Peyer's patch (tissue), 4 donors: ENCODE measurements around the gene PARG. TPM values are rescaled to one million over a fixed set of nuclear protein-coding genes. Genes with fewer than 3 reads are reported as not detected.

Source experiments
- DNase-seq, 3 donors: peaks; one replicate each; pipeline ENCODE4 v3.0.0-alpha.2; 2017 to 2019
- H3K27ac ChIP-seq, 4 donors: fragments of 200-600 bp; sonication (generic); one replicate each; pipeline ENCODE4 v1.5.1; 2016 to 2019
- H3K27me3 ChIP-seq, 2 donors: fragments of 200-600 bp; sonication (generic); one replicate each; pipeline ENCODE4 v1.5.1; 2019
- H3K36me3 ChIP-seq, 3 donors: fragments of 200-600 bp; sonication (generic); one replicate each; pipeline ENCODE4 v1.5.1; 2016 to 2019
- H3K4me1 ChIP-seq, 4 donors: fragments of 200-600 bp; sonication (generic); one replicate each; pipeline ENCODE4 v1.5.1; 2016 to 2019
- H3K4me3 ChIP-seq, 4 donors: fragments of 200-600 bp; sonication (generic); 1 replicate in 3 of 4; 2 replicates in 1 of 4; pipeline ENCODE4 v1.5.1; 2016 to 2019; ENCODE audit warnings: mild to moderate bottlenecking in 1 of 4
- H3K9me3 ChIP-seq, 4 donors: fragments of 200-600 bp; sonication (generic); one replicate each; pipeline ENCODE4 v1.5.1; 2016 to 2019; ENCODE audit warnings: mild to moderate bottlenecking in 1 of 4
- POLR2A ChIP-seq, 2 donors: fragments of 450-650 bp; IDR thresholded peaks; one replicate each; pipeline ENCODE4 v1.5.1; 2017; ENCODE audit warnings: antibody characterized with exemption in 2 of 2, mild to moderate bottlenecking in 2 of 2, moderate library complexity in 2 of 2
- small RNA-seq, 2 donors: library from RNA; depleted of rRNA; stranded (forward); fragments of <200 nt; gene quantifications; one replicate each; pipeline ENCODE3, GENCODE V24; 2016
- total RNA-seq, 4 donors: library from RNA; depleted of rRNA; stranded (reverse); fragments of >200 nt; gene quantifications; one replicate each; pipeline ENCODE4 v1.1.0, GENCODE V29; 2016
- TF ChIP-seq, protein P1 (sequence below), 6 experiments: fragments of 450-650 bp in 4 of 6; fragments of 200-600 bp in 2 of 6; sonication (generic) in 1 of 6; IDR thresholded peaks; one replicate each; pipeline ENCODE4 v1.5.1; 2017 to 2019; ENCODE audit warnings: antibody characterized with exemption in 6 of 6, mild to moderate bottlenecking in 3 of 6, moderate library complexity in 1 of 6

Gene PARG
- total RNA-seq, 4 donors from 2014 or later, result 21.0 to 77.6 (median 41.8) TPM

- Histone ChIP-seq H3K4me1 (no peaks in the 10 kb centered on the region), H3K27me3 (peaks cover 0 to 6% of the 10 kb centered on the region in 2 donors), H3K36me3 (no peaks in the 10 kb centered on the region)
These were observed 173.1 kb downstream of the PARG start for GRCh38 chr10:49768731-49769130.

GRCh38 chr10:49768329-49768728 lies 173.5 kb downstream of the PARG start:
- TF ChIP-seq, protein P1, sequence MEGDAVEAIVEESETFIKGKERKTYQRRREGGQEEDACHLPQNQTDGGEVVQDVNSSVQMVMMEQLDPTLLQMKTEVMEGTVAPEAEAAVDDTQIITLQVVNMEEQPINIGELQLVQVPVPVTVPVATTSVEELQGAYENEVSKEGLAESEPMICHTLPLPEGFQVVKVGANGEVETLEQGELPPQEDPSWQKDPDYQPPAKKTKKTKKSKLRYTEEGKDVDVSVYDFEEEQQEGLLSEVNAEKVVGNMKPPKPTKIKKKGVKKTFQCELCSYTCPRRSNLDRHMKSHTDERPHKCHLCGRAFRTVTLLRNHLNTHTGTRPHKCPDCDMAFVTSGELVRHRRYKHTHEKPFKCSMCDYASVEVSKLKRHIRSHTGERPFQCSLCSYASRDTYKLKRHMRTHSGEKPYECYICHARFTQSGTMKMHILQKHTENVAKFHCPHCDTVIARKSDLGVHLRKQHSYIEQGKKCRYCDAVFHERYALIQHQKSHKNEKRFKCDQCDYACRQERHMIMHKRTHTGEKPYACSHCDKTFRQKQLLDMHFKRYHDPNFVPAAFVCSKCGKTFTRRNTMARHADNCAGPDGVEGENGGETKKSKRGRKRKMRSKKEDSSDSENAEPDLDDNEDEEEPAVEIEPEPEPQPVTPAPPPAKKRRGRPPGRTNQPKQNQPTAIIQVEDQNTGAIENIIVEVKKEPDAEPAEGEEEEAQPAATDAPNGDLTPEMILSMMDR (IDR thresholded peaks at IDR 0.05), result no peak
- TF ChIP-seq POLR2A (IDR thresholded peaks at IDR 0.05), result no peak
- Histone ChIP-seq H3K27ac (no peak overlapping the region), H3K36me3 (no peaks in the 10 kb centered on the region), H3K27me3 (peaks cover 0 to 6% of the 10 kb centered on the region in 2 donors), H3K9me3 (peaks cover 0 to 3% (median 0%) of the 10 kb centered on the region in 4 donors), H3K4me3 (no peak overlapping the region), H3K4me1 (no peaks in the 10 kb centered on the region)
- no peak for DNase-seq

More at GRCh38 chr10:49768731-49769130, 173.1 kb downstream of the PARG start:
- no peak for DNase-seq
- Histone ChIP-seq H3K27ac (no peak overlapping the region), H3K4me3 (no peak overlapping the region), H3K9me3 (peaks cover 0 to 3% (median 0%) of the 10 kb centered on the region in 4 donors)
- TF ChIP-seq, protein P1 (IDR thresholded peaks at IDR 0.05), result no peak
- no peak for TF ChIP-seq POLR2A (IDR thresholded peaks at IDR 0.05)

Small RNA genes lying within 50 kb of the gene (small RNA-seq; reads per million reads assigned to genes)
- gene RNA5SP317 (0 reads per million in 2 donors), gene SNORA74C-2 (0 reads per million in 2 donors)

Other genes with a start within 250 kb of the PARG start
- gene OGDHL, start 179.7 kb downstream of the PARG start, total RNA-seq, result 1 to 10 TPM; 1.7 to 4.3 (median 3.0) TPM
- 10 to 100 TPM; 16.8 to 36.1 (median 24.8) TPM for gene TIMM23B, start within 50 bp of the PARG start, total RNA-seq
- gene AGAP6, start 46.4 kb upstream of the PARG start, total RNA-seq, result 10 to 100 TPM; 20.8 to 46.2 (median 39.7) TPM
- 10 to 100 TPM; 39.4 to 88.9 (median 57.6) TPM for gene WASHC2A, start 125.9 kb upstream of the PARG start, total RNA-seq